NCI-H2196 treated with DMSO at 0.1 percent for 48 hours (cell line): ENCODE results near the gene WNK1.

Source experiments
- DNase-seq: peaks from one replicate; lab custom pipeline; 2025; ENCODE audit not compliant: unreplicated experiment; lab: John Stamatoyannopoulos, UW

WNK1 gene

GRCh38 chr12:851913-852312, 99.5 kb downstream of the WNK1 start:
- DNase-seq: no peak

GRCh38 chr12:852864-853263, 100.5 kb downstream of the WNK1 start:
- no peak for DNase-seq

- no peak for DNase-seq
These were observed 105.2 kb downstream of the WNK1 start for GRCh38 chr12:857611-858010.

- DNase-seq: no peak
These were observed 110.0 kb downstream of the WNK1 start for GRCh38 chr12:862303-862911.

GRCh38 chr12:863285-863684, 110.9 kb downstream of the WNK1 start:
- DNase-seq: no peak

- no peak for DNase-seq
These were observed 113.2 kb downstream of the WNK1 start for GRCh38 chr12:865614-866013.

- no peak for DNase-seq
These were observed 115.5 kb downstream of the WNK1 start for GRCh38 chr12:867905-868304.

- DNase-seq: no peak
These were observed 116.3 kb downstream of the WNK1 start for GRCh38 chr12:868722-869121.

- DNase-seq: no peak
These were observed 118.0 kb downstream of the WNK1 start for GRCh38 chr12:870378-870777.

GRCh38 chr12:873954-874353, 121.6 kb downstream of the WNK1 start:
- DNase-seq: no peak

GRCh38 chr12:879641-880040, 127.3 kb downstream of the WNK1 start:
- DNase-seq: no peak

GRCh38 chr12:880656-881055, 128.3 kb downstream of the WNK1 start:
- DNase-seq: no peak

- DNase-seq: no peak
These were observed 132.5 kb downstream of the WNK1 start for GRCh38 chr12:884746-885414.

GRCh38 chr12:885701-886100, 133.3 kb downstream of the WNK1 start:
- DNase-seq: no peak

- DNase-seq: no peak
These were observed 133.8 kb downstream of the WNK1 start for GRCh38 chr12:886206-886605.

- DNase-seq: no peak
These were observed 141.8 kb downstream of the WNK1 start for GRCh38 chr12:894226-894625.

GRCh38 chr12:896031-896430, 143.7 kb downstream of the WNK1 start:
- no peak for DNase-seq

GRCh38 chr12:897386-897785, 145.0 kb downstream of the WNK1 start:
- DNase-seq: no peak

GRCh38 chr12:902581-902980, 150.2 kb downstream of the WNK1 start:
- no peak for DNase-seq

- no peak for DNase-seq
These were observed 150.7 kb downstream of the WNK1 start for GRCh38 chr12:903055-903454.

GRCh38 chr12:904010-904414, 151.6 kb downstream of the WNK1 start:
- no peak for DNase-seq

GRCh38 chr12:905261-906031, 153.1 kb downstream of the WNK1 start:
- no peak for DNase-seq
